ENCODE measurements around the gene VWA3A. TPM values are rescaled to one million over a fixed set of nuclear protein-coding genes. Genes with fewer than 3 reads are reported as not detected.

VWA3A gene
- total RNA-seq, 1 donor from 2014 or later = 0.27 TPM

Other genes with a start within 250 kb of the VWA3A start
- 153 and 163 TPM in 2 replicates for gene NPIPB4, start 234.8 kb upstream of the VWA3A start, total RNA-seq
- 187 and 200 TPM in 2 replicates for gene UQCRC2, start 139.2 kb upstream of the VWA3A start, total RNA-seq
- not detected in 2 replicates for gene PDZD9, start 91.4 kb upstream of the VWA3A start, total RNA-seq
- gene MOSMO, start 84.4 kb upstream of the VWA3A start, total RNA-seq = 12.4 and 16.8 TPM in 2 replicates
- 0.13 TPM in 1 of 2 replicates, not detected in the other for gene SDR42E2, start 70.0 kb downstream of the VWA3A start, total RNA-seq
- 23.8 and 26.8 TPM in 2 replicates for gene EEF2K, start 113.7 kb downstream of the VWA3A start, total RNA-seq
- 34.4 and 44.1 TPM in 2 replicates for gene POLR3E, start 204.9 kb downstream of the VWA3A start, total RNA-seq